Ammon's horn (tissue), 1 donor: ENCODE measurements around the gene TLNRD1.

Source experiments
- DNase-seq: peaks from one replicate; pipeline ENCODE4 v3.0.0-alpha.2; 2016; ENCODE audit warnings: low spot score

TLNRD1 gene

DNA sequence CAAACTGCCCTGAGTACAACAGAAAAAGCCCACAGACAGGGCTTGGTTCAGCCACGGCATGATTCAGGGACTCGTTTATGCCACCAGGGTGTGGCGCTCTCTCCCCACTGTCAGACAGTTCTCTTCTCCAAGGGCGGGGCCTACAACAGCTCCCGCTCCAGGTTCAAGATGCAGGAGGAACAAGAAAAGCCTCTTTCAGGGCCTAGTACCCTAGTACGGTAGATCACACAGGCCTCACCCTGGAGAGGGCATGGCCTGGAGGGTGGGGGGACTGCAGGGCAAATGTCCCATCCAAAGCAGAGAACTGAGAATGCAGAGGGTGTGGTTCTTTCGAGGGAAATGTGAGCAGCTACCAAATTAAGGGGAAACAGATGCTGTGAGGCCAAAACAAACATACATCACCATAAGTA lies 23.1 kb upstream of the TLNRD1 start:
- peak; percentile 80 for DNase-seq

DNA sequence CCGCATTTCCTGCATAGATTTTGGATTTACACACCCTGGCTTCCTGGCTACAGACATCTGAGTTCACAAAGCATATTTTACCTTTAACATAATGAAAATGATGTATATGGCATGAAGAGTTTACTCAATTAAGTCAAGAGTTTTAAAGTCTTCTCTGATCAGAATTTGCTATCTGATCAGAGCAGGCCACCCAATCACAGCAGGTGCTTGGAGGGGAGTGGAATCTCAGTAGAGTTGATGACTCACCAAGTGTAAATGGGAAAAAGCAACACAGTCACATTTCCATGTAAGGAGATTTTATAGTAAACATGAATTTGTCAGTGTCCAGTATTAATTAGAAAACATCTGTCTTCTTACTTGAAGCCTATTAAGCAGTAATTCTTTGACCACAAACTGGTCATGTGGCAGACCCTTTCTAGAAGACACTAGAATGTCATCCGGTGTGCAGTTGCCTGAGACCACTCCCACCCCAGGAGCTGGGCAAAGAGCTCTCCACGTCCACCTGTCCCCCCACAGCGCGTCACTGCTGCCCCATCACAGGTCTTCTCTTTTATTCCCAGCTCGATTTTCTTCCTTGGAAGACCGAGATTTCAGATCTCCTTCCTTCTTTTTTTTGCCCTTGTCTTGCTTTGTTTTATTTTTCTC lies 21.9 kb upstream of the TLNRD1 start:
- no peak for DNase-seq

DNA sequence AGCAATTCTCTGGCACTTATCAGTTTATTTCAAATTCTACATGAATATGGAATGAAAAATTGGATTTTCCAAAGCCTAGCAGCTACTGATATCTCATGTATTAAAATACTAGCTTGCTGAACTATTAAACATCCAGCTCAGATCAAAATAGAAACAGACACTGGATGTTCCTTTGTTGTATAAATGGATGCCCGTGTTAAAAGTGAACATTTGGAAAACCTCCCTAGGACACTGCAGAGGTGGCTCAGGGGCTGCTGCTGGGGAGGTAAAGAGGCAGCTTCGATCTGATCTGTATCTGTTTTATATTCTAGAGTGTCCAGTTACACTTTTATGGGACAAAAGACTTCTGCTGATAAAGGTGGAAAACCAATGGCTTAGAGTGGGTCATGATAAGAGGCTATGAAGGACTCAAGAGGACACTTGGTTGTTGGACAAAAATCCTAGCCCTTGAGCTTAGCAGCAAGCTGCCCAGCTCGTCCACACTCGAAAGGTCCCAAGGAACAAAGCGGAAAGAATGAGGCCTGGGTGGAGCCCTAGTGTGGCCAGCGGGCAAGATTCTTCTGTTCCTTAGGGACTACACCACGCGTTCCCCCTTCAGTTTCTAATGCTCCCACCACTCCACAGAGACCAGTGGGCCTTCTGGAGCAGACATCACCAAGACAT lies 21.1 kb upstream of the TLNRD1 start:
- no peak for DNase-seq

DNA sequence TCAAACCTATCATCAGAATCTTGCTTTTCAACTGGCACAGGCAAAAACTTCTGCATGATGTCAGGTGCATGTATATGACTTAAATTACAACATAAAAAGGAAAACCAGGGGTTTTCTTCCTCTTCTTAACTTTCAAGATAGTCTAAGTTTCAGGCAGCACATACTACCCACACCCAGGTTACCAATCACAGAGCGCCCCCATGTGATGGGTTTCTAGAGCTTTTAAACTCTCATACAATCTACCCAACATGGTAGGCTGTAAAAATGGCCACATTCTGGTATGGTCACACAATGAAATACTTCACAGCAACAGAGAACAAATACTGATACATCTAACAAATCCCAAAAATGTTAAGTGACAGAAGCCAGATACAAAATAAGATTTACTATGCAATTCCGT lies 18.5 kb upstream of the TLNRD1 start:
- DNase-seq: no peak

DNA sequence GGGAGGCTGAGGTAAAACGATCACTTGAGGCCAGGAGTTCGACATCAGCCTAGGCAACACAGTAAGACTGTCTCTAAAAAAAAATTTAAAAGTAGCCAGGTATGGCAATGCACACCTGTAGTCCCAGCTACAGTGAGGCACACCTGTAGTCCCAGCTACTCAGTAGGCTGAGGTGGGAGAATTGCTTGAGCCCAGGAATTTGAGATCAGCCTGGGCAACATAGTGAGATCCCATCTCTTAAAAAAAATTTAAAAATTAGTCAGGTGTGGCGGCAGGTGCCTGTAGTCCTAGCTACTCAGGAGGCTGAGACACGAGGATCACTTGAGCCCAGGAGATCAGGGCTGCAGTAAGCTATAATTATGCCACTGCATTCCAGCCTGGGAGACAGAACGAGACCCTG lies 17.9 kb upstream of the TLNRD1 start:
- DNase-seq: no peak

DNA sequence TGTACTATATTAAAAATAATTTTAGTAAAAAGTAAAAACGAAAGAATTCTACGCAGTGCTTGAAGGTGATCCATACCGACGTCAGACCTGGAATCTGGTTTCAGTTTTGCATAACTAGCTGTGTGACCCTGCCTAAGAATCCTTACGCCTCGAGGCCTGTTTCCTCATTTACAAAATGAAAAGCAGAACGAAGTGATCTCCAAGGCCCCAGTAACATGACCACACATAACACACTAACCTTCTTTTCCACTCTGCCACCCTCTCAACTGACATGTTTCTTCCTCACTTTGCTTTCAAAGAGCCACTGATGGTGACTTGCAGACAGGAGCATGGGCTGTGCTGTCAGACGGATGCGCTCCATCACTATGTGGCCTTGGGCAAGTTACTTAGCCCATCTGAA lies 15.9 kb upstream of the TLNRD1 start:
- DNase-seq: peak; percentile 57

DNA sequence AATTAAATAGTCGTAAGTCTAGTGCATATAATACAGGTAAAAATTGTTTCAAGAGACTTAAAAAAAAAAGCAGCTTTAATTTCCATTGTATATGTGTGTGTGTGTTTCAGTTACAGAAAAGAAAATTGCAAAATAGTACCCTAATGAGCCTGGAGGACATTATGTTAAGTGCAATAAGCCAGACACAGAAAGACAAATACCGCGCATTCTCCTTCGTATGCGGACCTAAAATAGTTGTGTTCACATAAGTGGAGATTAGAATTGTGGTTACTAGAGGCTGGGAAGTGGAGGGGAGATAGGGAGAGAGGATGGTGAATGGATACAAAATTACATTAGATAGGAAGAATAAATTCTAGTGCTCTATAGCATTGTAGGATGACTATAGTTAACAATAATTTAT lies 14.7 kb upstream of the TLNRD1 start:
- DNase-seq: no peak

DNA sequence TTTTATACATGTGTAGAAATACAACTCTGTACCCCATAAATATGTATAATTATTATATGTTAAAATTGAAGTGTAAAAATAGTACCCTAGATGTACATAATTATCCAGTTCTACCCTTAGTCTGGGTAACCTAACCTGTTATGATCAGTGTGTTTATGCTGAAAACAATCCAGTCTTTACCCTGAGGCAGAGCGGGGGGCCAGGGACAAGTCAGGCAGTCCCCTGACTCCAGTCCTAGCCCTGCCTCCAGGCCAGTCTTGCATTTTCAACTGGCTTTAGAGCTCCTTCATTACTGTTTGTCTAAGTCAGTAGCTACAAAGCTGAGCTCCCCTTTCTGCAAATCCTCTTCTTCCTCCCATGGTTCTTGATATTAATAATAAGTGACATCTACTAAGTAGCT lies 14.2 kb upstream of the TLNRD1 start:
- no peak for DNase-seq

DNA sequence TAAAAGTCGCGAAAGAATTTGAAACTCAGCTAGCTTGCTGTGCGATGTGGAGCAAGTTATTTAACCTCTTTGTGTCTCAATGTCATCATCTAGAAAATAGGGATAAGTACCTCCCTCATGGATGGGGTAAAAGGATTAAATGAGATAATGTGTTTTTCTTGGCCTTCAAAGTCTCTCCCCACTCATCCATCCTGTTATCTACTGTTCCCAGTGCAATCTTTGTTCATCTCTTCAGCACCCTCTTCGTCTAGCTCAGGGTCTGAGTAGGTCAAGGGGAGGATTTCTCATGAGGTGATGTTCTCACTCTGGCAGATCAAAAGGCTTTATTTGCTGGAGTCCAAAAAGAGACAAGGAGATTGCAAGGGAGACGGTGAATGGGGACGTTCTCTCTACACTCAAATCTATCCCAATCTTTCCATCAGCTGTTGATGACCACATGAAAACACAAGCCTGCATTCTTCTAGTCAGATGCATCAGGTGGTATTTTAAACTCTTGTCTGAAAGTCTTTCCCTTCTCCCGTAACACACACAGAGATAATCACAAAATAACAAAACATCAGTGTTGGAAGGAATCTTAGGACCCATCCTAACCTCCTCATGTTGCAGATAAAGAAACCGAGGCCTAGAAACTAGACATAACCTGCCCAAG lies 12.5 kb upstream of the TLNRD1 start:
- DNase-seq: no peak

DNA sequence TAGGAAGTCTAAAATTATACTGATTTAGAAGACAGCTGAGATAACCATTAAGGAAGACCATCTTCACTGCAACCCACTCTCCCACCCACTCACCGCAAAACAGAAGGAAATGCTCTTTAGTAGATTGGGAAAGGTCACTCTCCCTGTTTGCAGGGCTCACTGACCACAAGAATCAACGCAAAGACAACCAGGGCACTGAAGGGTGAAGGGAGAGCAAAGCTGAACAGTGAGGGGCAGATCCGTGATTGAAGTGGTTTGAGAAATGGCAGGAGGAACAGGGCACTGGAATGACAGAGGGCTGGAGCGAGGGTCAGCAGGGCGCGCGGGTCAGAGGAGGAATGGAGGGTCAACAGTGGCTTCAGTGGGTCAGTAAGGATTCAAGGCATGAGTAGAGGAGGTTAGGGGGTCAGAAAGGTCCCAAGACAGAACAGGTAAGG lies 11.6 kb upstream of the TLNRD1 start:
- no peak for DNase-seq

DNA sequence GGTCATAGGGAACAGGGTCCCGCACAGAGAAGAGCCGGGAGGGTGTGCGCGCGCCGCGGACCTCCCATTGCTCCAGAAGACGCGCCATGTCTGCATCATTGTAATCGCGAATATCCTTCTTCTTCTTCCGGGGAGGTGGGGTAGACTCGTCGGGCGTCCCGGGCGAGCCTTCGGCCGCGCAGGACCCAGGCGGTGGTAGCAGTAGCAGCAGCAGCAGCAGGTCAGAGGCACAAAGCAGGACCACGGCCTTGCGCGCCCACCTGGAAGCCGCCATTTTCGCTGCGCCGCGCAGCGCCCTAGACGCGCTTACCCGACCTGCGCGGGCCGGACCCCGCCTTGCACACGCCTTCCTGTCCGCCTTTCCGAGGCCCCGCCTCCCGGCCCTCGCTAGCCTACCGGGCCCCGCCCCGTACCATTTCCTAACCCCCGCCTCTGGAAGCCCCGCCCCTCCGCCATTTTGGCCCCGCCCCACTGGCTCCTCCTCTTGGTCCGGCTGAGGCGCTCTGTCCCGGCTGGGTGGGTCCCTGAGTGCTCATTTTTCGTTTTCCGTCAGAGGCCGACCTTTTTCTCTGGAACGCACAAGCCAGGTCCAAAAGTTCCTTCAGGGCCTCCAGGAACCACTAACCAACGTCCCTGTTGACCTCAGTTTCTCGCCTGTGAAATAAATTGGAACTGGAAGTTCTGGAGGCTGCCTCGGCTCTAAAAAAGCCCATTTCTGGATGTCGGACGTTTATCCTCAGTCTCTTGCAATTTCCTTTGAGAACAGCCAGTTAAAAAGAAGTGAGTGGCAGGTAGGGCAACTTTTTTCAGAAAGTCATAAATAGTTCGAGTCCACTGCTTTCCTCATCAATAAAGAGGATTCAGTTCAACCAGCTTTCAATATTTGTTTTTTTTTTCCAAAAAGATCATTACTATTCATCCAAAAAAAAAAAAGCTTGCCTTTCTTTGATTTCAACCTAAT lies 10.9 kb upstream of the TLNRD1 start, which contains the start of gene MESD:
TSS of gene MESD (minus strand) at position 302 of the 961 bp plus-strand sequence. CDS start at position 274, 28 bp downstream.
- DNase-seq: peak; percentile 98

DNA sequence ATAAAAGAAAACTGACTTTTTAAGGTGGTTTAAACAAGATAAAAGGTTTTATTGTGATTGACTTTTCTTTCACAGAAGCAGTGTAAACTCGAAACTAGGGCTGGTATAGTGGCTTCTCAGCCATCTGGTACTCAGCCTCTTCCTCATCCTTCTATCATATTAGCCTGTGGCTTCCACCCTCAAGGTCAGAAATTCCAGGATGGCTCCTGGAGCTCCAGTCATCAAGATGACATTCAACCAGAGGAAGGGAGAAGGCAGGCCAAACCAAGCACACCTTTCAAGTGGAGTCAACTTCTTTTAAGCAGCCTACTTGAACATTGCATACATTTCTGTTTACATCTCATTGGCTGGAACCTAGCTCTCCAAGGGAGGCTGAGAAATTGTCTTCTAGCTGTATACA lies 9.8 kb upstream of the TLNRD1 start:
- DNase-seq: no peak

DNA sequence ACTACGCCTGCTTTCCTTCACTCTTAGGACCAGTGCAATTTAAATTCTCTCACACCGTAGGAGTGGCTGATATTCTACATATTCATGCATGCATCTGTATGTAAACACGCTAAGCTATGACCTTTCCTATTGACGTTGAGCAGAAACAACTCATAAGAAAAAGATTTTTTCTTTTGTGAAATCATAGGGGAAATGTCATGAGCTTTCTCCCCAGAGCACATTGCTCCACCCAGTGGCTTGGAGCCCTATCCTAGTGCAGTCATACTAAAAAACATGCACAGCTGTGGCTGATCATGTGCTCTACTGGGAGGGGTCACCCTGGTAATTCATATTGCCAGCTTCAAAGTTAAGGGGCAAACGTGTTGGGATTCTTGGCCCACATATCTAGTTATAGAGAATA lies 9.3 kb upstream of the TLNRD1 start:
- DNase-seq: peak; percentile 83

DNA sequence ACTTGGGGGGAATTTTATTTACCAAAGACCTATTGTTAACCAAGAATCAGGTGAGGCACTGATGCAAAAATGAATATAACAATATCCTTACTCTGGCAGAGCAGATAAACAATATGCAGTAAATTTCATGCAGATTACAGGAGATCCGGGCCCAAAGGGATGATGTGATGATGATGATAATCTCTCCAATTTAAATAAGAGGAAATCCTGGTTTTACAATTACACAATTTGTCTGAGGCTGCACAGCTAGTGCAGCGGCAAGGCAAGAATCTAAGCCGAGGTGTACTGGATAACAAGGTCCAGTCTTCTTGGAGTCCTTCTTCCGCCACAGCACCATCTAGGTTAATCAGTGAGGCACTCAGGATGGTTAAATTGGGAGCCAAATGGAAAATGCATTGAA lies 8.7 kb upstream of the TLNRD1 start:
- no peak for DNase-seq

DNA sequence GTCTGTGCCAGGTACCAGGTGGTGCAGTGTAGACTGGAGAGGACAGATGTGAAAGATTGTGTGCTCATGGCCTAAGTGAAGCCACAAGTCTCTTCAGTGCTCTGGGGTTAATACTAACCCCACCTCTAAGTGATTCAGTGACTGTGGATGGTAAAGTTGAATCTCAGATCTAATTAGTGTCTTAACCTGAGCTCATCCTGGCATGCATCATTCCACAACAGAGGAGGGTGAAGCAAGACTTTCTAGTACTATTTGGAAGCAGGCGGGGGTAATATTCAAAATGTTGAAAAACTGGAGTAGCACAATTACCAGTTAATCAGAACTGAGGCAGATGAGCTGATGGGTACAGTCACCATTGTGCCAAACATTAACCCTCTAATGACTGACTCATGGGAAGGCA lies 8.3 kb upstream of the TLNRD1 start:
- no peak for DNase-seq

DNA sequence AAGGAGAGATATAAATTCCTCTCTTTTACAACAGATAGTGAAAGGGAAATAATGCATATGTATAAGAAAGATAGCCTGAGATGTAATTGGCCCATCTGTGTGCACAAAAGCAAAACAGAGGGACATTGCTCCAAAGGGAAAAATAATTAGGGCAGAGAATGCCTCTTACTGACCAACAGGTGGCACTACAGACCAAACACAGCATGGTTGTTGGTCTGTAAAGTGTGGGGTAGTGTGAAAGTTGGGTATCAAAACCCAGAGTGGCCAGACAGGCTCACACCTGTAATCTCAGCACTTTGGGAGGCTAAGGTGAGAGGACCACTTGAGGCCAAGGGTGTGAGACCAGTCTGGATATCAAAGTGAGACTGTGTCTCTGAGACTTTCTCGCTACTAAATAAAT lies 4.5 kb upstream of the TLNRD1 start:
- DNase-seq: no peak

DNA sequence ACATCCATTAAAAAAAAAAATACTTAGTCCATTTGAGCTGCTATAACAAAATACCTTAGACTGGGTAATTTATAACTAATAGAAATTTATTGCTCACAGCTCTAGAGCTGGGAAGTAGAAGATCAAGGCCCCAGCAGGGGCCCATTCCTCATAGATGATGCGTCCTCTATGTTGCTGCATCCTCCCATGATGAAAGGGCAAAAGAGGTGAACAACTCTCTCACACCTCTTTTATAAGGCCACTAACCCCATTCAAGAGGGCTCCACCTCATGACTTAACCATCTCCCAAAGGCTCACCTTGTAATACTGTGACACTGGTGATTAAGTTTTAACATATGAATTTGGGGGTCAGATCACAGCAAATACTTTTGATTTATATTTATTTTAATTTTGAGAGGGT lies 3.0 kb upstream of the TLNRD1 start:
- DNase-seq: no peak

DNA sequence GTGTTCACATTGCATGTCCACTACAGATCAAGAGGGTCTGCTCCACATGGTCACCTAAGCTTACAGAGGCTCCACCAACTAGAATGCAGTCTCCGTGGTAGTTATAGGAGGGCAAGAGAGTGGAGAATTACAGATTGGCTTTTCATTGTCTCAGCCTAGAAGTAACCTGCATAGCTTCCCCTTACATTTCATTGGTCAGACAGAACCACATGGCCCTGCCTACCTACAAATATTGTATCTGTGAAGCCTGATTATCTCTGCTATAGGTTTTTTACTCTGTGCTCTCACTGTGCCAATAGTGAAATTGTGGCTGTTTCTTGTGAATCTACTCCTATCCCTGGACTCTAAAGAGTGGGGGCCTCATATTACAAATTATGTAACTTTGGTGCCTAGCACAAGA lies 2.5 kb upstream of the TLNRD1 start:
- no peak for DNase-seq

DNA sequence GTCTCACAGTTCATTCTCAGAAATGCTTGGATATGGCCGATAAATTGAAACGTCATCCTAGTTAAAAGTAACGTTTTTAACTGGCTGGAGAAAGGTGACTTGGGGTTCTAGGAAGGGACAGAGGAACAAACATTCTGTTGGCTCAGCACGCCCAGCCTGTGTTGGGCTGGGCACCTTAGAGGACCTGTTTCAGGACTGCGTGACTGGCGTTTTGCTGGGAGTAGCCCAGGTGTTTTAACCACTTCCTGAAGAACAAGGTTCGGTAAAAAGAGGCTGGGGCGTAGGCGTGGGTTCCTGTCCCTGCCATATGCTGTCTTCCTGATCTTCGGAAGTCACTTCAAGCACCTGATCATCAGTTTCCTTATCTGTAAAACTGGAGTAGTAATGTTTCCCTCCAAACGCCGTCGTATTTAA lies 1.1 kb upstream of the TLNRD1 start:
- DNase-seq: no peak

DNA sequence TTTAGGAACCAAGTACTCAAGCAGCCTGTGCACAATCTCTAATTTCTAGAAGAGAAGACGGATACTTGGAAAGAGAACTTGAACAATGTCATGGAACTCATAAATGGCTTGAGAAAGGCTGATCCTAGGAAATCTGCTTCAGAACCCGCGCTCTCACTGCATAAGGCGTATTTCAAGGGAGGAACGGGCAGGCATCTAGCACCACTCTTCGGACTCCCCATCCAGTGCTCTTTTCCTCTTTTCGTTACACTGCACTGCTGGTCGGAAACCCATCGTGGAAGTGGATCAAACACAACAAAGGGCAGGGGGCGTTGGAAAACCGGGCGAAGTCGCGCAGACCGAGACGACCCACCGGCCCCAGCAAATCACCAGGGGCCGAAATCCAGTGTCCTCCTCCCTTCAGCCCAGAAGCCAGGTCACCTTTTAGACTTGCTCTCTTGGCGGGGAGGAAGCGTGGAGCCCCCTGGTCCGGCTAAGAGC lies 539 bp upstream of the TLNRD1 start:
- no peak for DNase-seq

DNA sequence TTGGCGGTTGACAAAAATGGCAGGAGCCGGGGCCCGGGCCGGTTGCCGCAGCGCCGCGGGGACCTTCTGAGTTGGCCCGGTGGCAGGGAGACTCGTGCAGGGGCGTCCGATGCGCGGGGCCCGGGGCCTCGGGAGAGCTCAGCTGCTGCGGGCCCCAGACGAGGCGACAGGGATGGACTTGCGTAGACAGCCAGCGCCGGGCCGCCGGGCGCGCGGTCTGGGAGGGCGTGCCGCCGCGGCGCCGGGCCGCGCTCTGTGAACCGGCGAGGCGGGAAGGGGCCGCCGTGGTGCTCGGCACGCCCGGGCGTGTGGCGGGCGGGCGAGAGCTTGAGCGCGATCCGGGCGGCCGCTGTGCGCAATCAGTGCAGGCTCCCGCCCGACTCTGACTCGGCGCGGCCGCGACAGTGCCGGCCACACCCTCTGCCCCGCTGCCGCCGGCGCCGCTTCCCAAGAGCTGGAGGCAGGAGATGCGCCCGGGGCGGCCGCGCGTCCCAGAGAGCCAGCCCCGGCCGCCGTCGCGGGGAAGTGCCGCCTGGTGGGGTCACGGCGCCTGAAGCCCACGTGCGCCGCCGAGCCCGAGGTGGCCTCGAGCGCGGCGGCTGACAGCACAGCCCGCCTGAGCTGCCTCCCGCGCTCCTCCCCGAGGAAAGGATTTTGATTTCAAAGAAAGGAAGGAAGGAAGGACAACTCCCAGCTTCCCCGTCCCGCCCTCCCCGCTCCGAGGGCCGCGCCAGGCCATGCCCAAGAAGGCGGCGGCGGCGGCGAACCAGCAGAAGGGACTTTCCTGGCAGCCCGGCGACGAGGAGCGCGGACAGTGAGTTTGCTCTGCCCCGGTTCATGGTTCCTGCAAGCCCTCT lies 657 bp downstream of the TLNRD1 start:
- DNase-seq: peak; percentile 47
